Ishikawa (cell line): ENCODE data around the gene LRR1.

Source experiments
- CEBPB ChIP-seq: IDR thresholded peaks from 2 replicates; pipeline ENCODE4 v1.6.1; 2012
- CREB1 ChIP-seq: IDR thresholded peaks from 2 replicates; pipeline ENCODE4 v1.6.1; 2012; ENCODE audit warnings: low read depth
- EGR1 ChIP-seq: IDR thresholded peaks from 2 replicates; pipeline ENCODE4 v1.6.1; 2012
- EP300 ChIP-seq: IDR thresholded peaks from 2 replicates; pipeline ENCODE4 v1.6.1; 2012; ENCODE audit warnings: borderline replicate concordance
- FOXM1 ChIP-seq: IDR thresholded peaks from 2 replicates; pipeline ENCODE4 v1.6.1; 2012; ENCODE audit warnings: low read depth, borderline replicate concordance
- MAX ChIP-seq: IDR thresholded peaks from 2 replicates; pipeline ENCODE4 v1.6.1; 2012
- NFIC ChIP-seq: IDR thresholded peaks from 2 replicates; pipeline ENCODE4 v1.6.1; 2012
- RAD21 ChIP-seq: IDR thresholded peaks from 2 replicates; pipeline ENCODE4 v1.6.1; 2012; ENCODE audit warnings: low read depth
- REST ChIP-seq: IDR thresholded peaks from 2 replicates; pipeline ENCODE4 v1.6.1; 2012; ENCODE audit warnings: low read depth, mild to moderate bottlenecking
- TAF1 ChIP-seq: IDR thresholded peaks from 2 replicates; pipeline ENCODE4 v1.6.1; 2012; ENCODE audit warnings: low read depth, mild to moderate bottlenecking
- TCF12 ChIP-seq: IDR thresholded peaks from 2 replicates; pipeline ENCODE4 v1.6.1; 2012; ENCODE audit warnings: low read depth
- TEAD4 ChIP-seq: IDR thresholded peaks from 2 replicates; pipeline ENCODE4 v1.6.1; 2012
- USF1 ChIP-seq: IDR thresholded peaks from 2 replicates; pipeline ENCODE4 v1.6.1; 2012
- YY1 ChIP-seq: IDR thresholded peaks from 2 replicates; pipeline ENCODE4 v1.6.1; 2012; ENCODE audit warnings: low read depth
- ZBTB7A ChIP-seq: IDR thresholded peaks from 2 replicates; pipeline ENCODE4 v1.6.1; 2012; ENCODE audit warnings: low read depth

Gene LRR1

GRCh38 chr14:49623941-49624839 is 25.4 kb downstream of the LRR1 start:
- no peak for TF ChIP-seq YY1
- no peak for TF ChIP-seq FOXM1
- no peak for TF ChIP-seq TEAD4

GRCh38 chr14:49633640-49634546 is 35.2 kb downstream of the LRR1 start:
- no peak for TF ChIP-seq FOXM1
- TF ChIP-seq ZBTB7A, result 0 out of 2 replicates have a peak, but pooled peaks have one; percentile 76
- TF ChIP-seq MAX, result peak; percentile 93
- no peak for TF ChIP-seq TEAD4
- TF ChIP-seq REST, result 0 out of 2 replicates have a peak, but pooled peaks have one; percentile 8
- peak; percentile 14; the same call in 1 of the 2 replicates for TF ChIP-seq EP300
- peak; percentile 75 for TF ChIP-seq EGR1
- TF ChIP-seq NFIC, result no peak
- peak; percentile 23 for TF ChIP-seq YY1
- peak; percentile 72 for TF ChIP-seq TAF1
- TF ChIP-seq RAD21, result peak; percentile 71
- 0 out of 2 replicates have a peak, but pooled peaks have one; percentile 42 for TF ChIP-seq USF1

- TF ChIP-seq FOXM1, result no peak
- peak; percentile 88 for TF ChIP-seq MAX
- peak; percentile 12; the same call in 1 of the 2 replicates for TF ChIP-seq TCF12
These were observed 36.0 kb downstream of the LRR1 start, which contains the start of gene DNAAF2 for GRCh38 chr14:49634547-49635334. Gene DNAAF2 (minus strand): TSS chr14:49635244. CDS start chr14:49635149, 95 bp downstream.

GRCh38 chr14:49636866-49637265 is 38.1 kb downstream of the LRR1 start:
- TF ChIP-seq CEBPB (no peak), MAX (no peak), CREB1 (no peak), FOXM1 (no peak), TCF12 (no peak), NFIC (no peak), YY1 (no peak), REST (no peak), EP300 (no peak), RAD21 (no peak), ZBTB7A (no peak), EGR1 (no peak)

GRCh38 chr14:49637534-49638078 is 38.9 kb downstream of the LRR1 start:
- TF ChIP-seq TAF1 (no peak), USF1 (no peak), FOXM1 (no peak), CEBPB (no peak), TCF12 (no peak), REST (no peak), CREB1 (no peak), TEAD4 (no peak), EGR1 (no peak), ZBTB7A (no peak), NFIC (no peak), YY1 (no peak), EP300 (no peak), MAX (no peak), RAD21 (no peak)
